Diencephalon (tissue), 1 donor: ENCODE measurements around the gene TRAPPC2L. TPM values are rescaled to one million over a fixed set of nuclear protein-coding genes. Genes with fewer than 3 reads are reported as not detected.

Source experiments
- total RNA-seq: library from RNA; depleted of rRNA; stranded (reverse); fragments of >200 nt; gene quantifications from one replicate; pipeline ENCODE4 v1.2.3, GENCODE V29; 2014

The TRAPPC2L gene, protein sequence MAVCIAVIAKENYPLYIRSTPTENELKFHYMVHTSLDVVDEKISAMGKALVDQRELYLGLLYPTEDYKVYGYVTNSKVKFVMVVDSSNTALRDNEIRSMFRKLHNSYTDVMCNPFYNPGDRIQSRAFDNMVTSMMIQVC
- 35.8 TPM for total RNA-seq

GRCh38 chr16:88856828-88857727, at the start of gene TRAPPC2L, which contains the start of gene GALNS:
Gene TRAPPC2L, plus strand, starts transcription at chr16:88857127. Its CDS starts 24 bp downstream, at chr16:88857151.
Gene GALNS, minus strand, starts transcription at chr16:88856947. Its CDS starts 70 bp downstream, at chr16:88856877.

GRCh38 chr16:88811769-88812512, 45.0 kb upstream of the TRAPPC2L start, which contains the start of gene APRT:
Gene APRT, minus strand, starts transcription at chr16:88811928. Its CDS starts 29 bp downstream, at chr16:88811899.

DNA sequence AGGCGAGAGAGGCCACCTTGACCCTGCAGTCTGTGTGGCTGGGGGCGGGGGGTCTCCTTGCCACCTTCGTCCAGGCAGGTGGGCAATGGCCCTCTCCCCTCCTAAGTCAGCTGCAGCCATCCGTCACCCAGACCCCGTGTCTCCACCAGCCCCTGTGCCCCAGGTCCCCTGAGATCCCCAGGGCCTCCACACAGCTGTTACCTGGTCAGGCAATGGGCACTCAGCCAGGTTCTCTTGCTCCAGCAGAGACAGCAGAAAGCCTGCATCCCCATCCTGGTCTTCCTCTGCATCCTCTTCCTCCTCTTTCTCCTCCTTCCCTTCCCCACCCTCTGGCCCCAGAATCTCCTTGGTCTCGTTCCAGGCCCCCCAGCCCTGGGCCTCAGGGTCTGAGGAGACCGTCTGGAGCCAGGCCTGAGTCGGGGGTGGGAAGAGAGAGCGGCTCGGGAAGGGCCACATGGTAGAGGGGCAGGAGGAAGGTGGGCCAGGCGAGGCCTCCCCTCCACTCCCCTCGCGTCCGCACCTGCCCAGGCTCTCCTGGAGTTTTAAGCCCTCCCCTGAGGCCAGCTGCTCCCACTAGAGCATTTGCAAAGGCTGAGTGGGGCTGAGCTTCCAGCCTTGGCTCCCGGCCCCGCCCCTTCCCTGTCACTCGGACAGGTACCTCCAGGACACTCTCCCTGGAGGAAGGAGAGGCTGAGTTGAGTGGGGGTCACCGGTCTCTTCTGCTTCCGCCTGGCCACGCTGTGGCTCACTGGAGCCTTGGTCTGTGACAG, 9.4 kb downstream of the TRAPPC2L start, which contains the start of gene PABPN1L:
Gene PABPN1L (minus strand): TSS at position 510 of the 770 bp plus-strand sequence. CDS start 54 bp downstream, at position 456.

Other genes with a start within 250 kb of the TRAPPC2L start
- not detected for gene IL17C, start 218.6 kb upstream of the TRAPPC2L start, total RNA-seq
- gene CYBA, start 206.1 kb upstream of the TRAPPC2L start, total RNA-seq = 28.8 TPM
- gene MVD, start 194.0 kb upstream of the TRAPPC2L start, total RNA-seq = 45.7 TPM
- gene SNAI3, start 170.6 kb upstream of the TRAPPC2L start, total RNA-seq = not detected
- 10.8 TPM for gene RNF166, start 150.7 kb upstream of the TRAPPC2L start, total RNA-seq
- gene CTU2, start 150.6 kb upstream of the TRAPPC2L start, total RNA-seq = 14.3 TPM
- gene PIEZO1, start 71.9 kb upstream of the TRAPPC2L start, total RNA-seq = 7.8 TPM
- 7.8 TPM for gene CDT1, start 53.3 kb upstream of the TRAPPC2L start, total RNA-seq
- 15.0 TPM for gene APRT, start 45.2 kb upstream of the TRAPPC2L start, total RNA-seq
- 17.5 TPM for gene GALNS, start 180 bp upstream of the TRAPPC2L start, total RNA-seq
- not detected for gene PABPN1L, start 9.5 kb downstream of the TRAPPC2L start, total RNA-seq
- 2.3 TPM for gene CBFA2T3, start 120.1 kb downstream of the TRAPPC2L start, total RNA-seq
- gene ACSF3, start 236.7 kb downstream of the TRAPPC2L start, total RNA-seq = 12.2 TPM